Panc1 (cell line): ENCODE results near the gene C6orf62.

Source experiments
- CTCF ChIP-seq: fragments of 450-650 bp; IDR thresholded peaks from 2 replicates; pipeline ENCODE4 v1.5.1; 2017; ENCODE audit warnings: mild to moderate bottlenecking
- POLR2AphosphoS5 ChIP-seq: IDR thresholded peaks from 2 replicates; pipeline ENCODE4 v1.6.1; 2012; ENCODE audit warnings: mild to moderate bottlenecking, low read depth, low read length, moderate library complexity
- SIN3A ChIP-seq: IDR thresholded peaks from 2 replicates; pipeline ENCODE4 v1.6.1; 2012; ENCODE audit warnings: low read depth, mild to moderate bottlenecking, low read length, moderate library complexity, borderline replicate concordance; ENCODE audit not compliant: insufficient read depth

DNA sequence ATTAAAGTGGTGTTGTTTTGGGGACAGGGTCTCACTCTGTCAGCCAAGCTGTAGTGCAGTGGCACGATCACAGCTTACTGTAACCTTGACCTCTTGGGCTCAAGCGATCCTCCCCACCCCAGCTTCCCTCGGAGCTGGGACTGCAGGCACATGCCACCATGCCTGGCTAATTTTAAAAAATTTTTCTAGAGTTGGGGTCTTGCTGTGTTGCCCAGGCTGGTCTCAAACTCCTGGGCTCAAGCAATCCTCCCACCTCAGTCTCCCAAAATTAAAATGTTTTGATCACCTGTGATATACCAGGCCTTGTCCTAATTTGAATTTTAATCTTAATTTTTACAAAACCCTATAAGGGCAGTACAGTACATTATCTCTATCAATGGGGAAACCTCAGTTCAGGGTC, 26.5 kb downstream of the C6orf62 start:
- TF ChIP-seq CTCF (no peak), POLR2AphosphoS5 (no peak), SIN3A (no peak)
